Ramos (cell line): Measurements from ENCODE around the gene SPATA6L.
"Not testable (repeated sequence)": the region's sequence is repeated elsewhere in the genome, so short reads cannot be mapped to it uniquely, and the experiment has no call there.

Experiments
- in situ Hi-C: fragments of 300-500 bp; cut with MboI; formaldehyde crosslinking; loops from one replicate; pipeline ENCODE4 v1.14.3; 2022; ENCODE audit warnings: low sequenced_read_pairs; ENCODE audit not compliant: unreplicated experiment

Gene SPATA6L

GRCh38 chr9:4642351-4642750 is 23.9 kb downstream of the SPATA6L start:
- in situ Hi-C loops = no loop called here

GRCh38 chr9:4640027-4640426 is 26.3 kb downstream of the SPATA6L start:
- in situ Hi-C loops = no loop called here

- in situ Hi-C loops = no loop called here
These were observed 26.9 kb downstream of the SPATA6L start for GRCh38 chr9:4639420-4639819.

- in situ Hi-C loops = no loop called here
These were observed 27.3 kb downstream of the SPATA6L start for GRCh38 chr9:4638968-4639367.

- in situ Hi-C loops = no loop called here
These were observed 35.4 kb downstream of the SPATA6L start for GRCh38 chr9:4630836-4631235.

GRCh38 chr9:4622016-4622415 is 44.3 kb downstream of the SPATA6L start:
- in situ Hi-C loops = no loop called here

- in situ Hi-C loops = no loop called here
These were observed 45.3 kb downstream of the SPATA6L start for GRCh38 chr9:4620881-4621555.

GRCh38 chr9:4620057-4620765 is 46.1 kb downstream of the SPATA6L start:
- in situ Hi-C loops = no loop called here

GRCh38 chr9:4618700-4619099 is 47.6 kb downstream of the SPATA6L start:
- in situ Hi-C loops = no loop called here

GRCh38 chr9:4617752-4618151 is 48.5 kb downstream of the SPATA6L start:
- in situ Hi-C loops = no loop called here

- in situ Hi-C loops = no loop called here
These were observed 50.5 kb downstream of the SPATA6L start for GRCh38 chr9:4615778-4616177.

- in situ Hi-C loops = no loop called here
These were observed 51.0 kb downstream of the SPATA6L start for GRCh38 chr9:4615251-4615650.

- in situ Hi-C loops = no loop called here
These were observed 51.7 kb downstream of the SPATA6L start for GRCh38 chr9:4614627-4615026.

GRCh38 chr9:4606033-4606432 is 60.2 kb downstream of the SPATA6L start:
- in situ Hi-C loops = not testable (repeated sequence)

GRCh38 chr9:4604678-4605095 is 61.6 kb downstream of the SPATA6L start:
- in situ Hi-C loops = no loop called here

GRCh38 chr9:4603830-4604229 is 62.5 kb downstream of the SPATA6L start:
- in situ Hi-C loops = no loop called here

GRCh38 chr9:4600368-4600767 is 65.9 kb downstream of the SPATA6L start:
- in situ Hi-C loops = no loop called here

GRCh38 chr9:4596165-4596922 is 69.9 kb downstream of the SPATA6L start:
- in situ Hi-C loops = no loop called here

GRCh38 chr9:4594994-4595393 is 71.3 kb downstream of the SPATA6L start:
- in situ Hi-C loops = no loop called here

- in situ Hi-C loops = no loop called here
These were observed 71.7 kb downstream of the SPATA6L start for GRCh38 chr9:4594545-4594944.

- in situ Hi-C loops = no loop called here
These were observed 73.4 kb downstream of the SPATA6L start for GRCh38 chr9:4592886-4593285.
